ENCODE data around the gene CACNG4. TPM values are rescaled to one million over a fixed set of nuclear protein-coding genes. Genes with fewer than 3 reads are reported as not detected.
"Not testable (repeated sequence)": the region's sequence is repeated elsewhere in the genome, so short reads cannot be mapped to it uniquely, and the experiment has no call there.

The CACNG4 gene
- total RNA-seq, 3 donors from 2014 or later = 0.07 to 0.47 (median 0.26) TPM

DNA sequence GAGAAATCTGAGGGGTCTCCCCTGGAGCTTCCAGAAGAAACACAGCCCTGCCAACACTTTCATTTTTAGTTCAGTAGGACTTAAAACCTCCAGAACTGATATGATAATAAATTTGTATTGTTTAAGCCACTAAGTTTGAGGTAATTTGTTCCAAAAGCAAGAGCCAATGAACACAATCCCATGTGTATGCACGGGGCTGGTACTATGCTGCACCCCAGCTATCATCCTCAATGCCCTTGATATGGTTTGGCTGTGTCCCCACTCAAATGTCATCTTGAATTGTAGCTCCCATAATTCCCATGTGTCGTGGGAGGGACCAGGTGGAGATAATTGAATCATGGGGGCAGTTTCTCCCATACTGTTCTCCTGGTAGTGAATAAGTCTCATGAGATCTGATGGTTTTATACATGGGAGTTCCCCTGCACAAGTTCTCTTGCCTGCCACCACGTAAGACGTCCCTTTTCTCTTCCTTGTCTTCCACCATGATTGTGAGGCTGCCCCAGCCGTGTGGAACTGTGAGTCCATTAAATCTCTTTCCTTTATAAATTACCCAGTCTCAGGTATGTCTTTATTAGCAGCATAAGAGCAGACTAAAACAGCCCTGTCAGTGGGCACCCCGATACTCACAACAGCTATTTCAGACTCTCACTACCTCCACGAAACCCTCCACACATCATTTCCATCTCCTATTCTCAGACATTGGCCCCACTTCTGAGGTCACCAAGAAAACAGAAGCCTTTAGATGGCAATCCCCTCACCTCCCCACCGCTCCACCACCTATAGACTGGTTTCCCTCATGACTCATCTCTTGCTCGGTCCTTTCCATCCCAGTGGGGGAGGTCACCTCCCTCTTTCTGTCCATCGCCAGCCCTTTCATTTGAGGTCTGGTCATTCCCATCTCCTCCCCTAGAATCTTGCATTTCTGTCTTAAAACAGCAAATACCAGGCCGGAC, 70.9 kb downstream of the CACNG4 start:
- H3K9me3 ChIP-seq = no peaks in the 10 kb centered on the region
- DNase-seq (no peak), ATAC-seq (no peak)
- intact Hi-C loops (cut with DNase I, micrococcal nuclease) = no loop called here
- no peak overlapping the region for H3K4me3 ChIP-seq
- TF ChIP-seq, protein P1, sequence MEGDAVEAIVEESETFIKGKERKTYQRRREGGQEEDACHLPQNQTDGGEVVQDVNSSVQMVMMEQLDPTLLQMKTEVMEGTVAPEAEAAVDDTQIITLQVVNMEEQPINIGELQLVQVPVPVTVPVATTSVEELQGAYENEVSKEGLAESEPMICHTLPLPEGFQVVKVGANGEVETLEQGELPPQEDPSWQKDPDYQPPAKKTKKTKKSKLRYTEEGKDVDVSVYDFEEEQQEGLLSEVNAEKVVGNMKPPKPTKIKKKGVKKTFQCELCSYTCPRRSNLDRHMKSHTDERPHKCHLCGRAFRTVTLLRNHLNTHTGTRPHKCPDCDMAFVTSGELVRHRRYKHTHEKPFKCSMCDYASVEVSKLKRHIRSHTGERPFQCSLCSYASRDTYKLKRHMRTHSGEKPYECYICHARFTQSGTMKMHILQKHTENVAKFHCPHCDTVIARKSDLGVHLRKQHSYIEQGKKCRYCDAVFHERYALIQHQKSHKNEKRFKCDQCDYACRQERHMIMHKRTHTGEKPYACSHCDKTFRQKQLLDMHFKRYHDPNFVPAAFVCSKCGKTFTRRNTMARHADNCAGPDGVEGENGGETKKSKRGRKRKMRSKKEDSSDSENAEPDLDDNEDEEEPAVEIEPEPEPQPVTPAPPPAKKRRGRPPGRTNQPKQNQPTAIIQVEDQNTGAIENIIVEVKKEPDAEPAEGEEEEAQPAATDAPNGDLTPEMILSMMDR (IDR thresholded peaks at IDR 0.05) = no peak
- H3K36me3 ChIP-seq (ENCODE audit: low read depth) = no peaks in the 10 kb centered on the region
- H3K4me1 ChIP-seq (ENCODE audit: low read depth) = no peaks in the 10 kb centered on the region

DNA sequence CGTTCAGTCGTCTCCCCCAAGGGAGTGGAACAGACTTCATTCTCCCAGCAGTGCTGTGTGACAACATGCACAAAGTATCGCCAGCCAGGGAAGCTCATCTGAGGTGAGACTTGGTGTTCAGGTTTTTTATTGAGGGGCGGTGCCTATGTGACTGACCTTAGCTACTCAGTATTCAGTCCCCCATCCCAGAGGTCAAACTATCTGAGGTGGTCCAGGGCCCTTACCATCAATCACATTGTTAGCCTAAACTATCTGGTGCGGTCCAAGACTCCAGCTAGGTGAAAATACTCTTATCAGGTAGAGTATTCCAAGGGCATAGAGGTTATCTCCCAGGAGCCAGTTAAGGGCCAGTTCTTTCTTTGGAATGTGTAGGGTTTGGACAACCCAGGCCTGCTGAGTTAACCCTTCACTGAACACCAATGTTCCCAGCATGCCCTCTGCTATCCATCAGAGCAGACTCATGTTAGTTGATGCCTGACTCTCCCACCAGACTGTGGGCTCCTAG, 74.4 kb downstream of the CACNG4 start:
- Histone ChIP-seq H3K36me3 (ENCODE audit: low read depth) (no peaks in the 10 kb centered on the region), H3K9me3 (no peaks in the 10 kb centered on the region), H3K4me1 (ENCODE audit: low read depth) (no peaks in the 10 kb centered on the region), H3K4me3 (no peak overlapping the region)
- intact Hi-C loops (cut with DNase I, micrococcal nuclease) = no loop called here
- ATAC-seq = no peak
- TF ChIP-seq, protein P1 (IDR thresholded peaks at IDR 0.05) = no peak
- no peak for DNase-seq

DNA sequence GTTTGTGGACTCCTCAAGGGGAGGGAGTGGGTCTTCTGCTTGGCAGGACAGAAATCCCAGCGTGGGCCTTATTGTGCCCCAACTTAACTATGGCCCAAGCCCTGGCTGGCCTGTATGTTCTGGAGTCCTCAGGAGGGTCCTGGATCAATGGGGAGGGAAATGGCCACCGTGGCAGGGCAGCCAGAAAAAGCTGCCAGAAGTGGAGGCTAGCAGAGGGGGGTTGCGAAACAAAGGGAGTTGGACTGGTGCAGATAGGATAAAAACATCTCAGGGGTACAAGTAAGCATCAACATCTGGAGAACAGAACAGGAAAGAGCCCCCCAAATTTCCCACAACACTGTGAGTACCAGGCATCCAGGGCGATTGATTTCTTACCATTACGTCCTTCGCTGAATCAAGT, 76.1 kb downstream of the CACNG4 start:
- no peak for ATAC-seq
- DNase-seq = no peak

DNA sequence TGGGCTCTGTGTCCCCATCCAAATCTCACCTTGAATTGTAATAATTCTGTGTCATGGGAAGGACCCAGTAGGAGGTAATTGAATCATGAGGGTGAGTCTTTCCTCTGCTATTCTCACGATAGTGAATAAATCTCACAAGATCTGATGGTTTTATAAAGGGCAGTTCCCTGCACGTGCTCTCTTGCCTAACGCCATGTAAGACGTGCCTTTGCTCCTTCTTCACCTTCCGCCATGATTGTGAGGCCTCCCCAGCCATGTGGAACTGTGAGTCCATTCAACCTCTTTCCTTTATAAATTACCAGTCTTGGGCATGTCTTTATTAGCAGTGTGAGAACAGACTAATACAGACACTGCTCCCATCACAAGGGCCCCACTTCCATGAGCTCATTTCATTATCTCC, 76.6 kb downstream of the CACNG4 start:
- ATAC-seq; intact Hi-C loops (cut with DNase I, micrococcal nuclease); DNase-seq; H3K4me3 ChIP-seq; H3K36me3 ChIP-seq (ENCODE audit: low read depth); H3K4me1 ChIP-seq (ENCODE audit: low read depth); H3K9me3 ChIP-seq: not testable (repeated sequence)

More for the DNA sequence above, 76.1 kb downstream of the CACNG4 start:
- TF ChIP-seq, protein P1 (IDR thresholded peaks at IDR 0.05) = no peak
- Histone ChIP-seq H3K4me3 (no peak overlapping the region), H3K4me1 (ENCODE audit: low read depth) (no peaks in the 10 kb centered on the region), H3K36me3 (ENCODE audit: low read depth) (no peaks in the 10 kb centered on the region), H3K9me3 (no peaks in the 10 kb centered on the region)
- intact Hi-C loops (cut with DNase I, micrococcal nuclease) = no loop called here

DNA sequence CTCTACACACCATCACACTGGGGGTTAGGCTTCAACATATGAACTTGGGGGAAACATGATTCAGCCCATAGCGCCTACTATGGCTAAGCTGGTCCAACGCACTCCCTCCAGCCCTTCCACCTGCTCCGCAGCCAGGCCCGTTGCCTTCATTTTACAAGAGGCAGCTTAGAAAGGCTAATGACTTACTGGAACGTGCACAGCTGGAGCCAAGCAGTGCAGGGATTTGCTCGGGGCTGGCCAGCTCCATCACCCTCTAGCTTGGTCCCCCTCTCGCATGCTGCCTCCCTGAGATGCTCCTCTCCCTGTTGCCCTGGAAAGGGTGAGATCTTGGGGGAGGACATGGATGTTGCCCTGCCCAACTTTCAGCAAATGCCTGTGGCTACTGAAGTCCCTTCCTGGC, 77.0 kb downstream of the CACNG4 start:
- no peaks in the 10 kb centered on the region for H3K36me3 ChIP-seq (ENCODE audit: low read depth)
- peaks cover 3% of the 10 kb centered on the region for H3K4me1 ChIP-seq (ENCODE audit: low read depth)
- intact Hi-C loops (cut with DNase I, micrococcal nuclease) = no loop called here
- ATAC-seq (no peak), DNase-seq (no peak)
- TF ChIP-seq, protein P1 (IDR thresholded peaks at IDR 0.05) = no peak
- H3K9me3 ChIP-seq = no peaks in the 10 kb centered on the region
- no peak overlapping the region for H3K4me3 ChIP-seq

Measured in mucosa of descending colon (tissue), 3 donors.